Activated CD4-positive, alpha-beta T cell treated with anti-CD3 and anti-CD28 coated beads, Interleukin-2, amount 50 U/mL, for 16 hours (primary cell): ENCODE results near the gene CGB7.
"Not testable (repeated sequence)": the region's sequence is repeated elsewhere in the genome, so short reads cannot be mapped to it uniquely, and the experiment has no call there.

Experiments used
- DNase-seq: peaks from one replicate; pipeline ENCODE4 v3.0.0-alpha.2; 2020

CGB7 gene

DNA sequence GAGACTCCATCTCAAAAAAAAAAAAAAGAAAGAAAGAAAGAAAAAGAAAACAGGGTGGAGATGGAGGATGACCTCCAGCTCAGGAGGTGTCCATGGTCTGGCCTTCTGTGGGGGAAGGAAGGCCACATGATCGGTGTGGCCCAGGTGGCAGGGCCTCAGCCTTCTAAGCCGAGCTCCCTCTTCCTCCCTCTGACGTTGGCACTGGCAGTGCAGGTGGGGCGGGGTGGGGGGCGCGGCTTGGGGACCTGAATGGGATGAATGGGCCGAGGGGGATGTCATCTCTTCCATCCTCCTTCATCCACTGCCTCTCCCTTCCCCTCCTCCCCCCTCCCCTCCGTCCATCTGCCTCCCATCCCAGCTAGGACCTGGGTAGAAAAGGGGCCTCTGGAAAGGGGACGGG lies 17.8 kb downstream of the CGB7 start:
- DNase-seq, result not testable (repeated sequence)

- not testable (repeated sequence) for DNase-seq
Observed at GRCh38 chr19:49038557-49039276, 18.8 kb downstream of the CGB7 start.

GRCh38 chr19:49038111-49038510 lies 19.4 kb downstream of the CGB7 start:
- DNase-seq, result not testable (repeated sequence)

GRCh38 chr19:49036815-49037214 lies 20.7 kb downstream of the CGB7 start, which contains the start of gene CGB1:
Gene CGB1 (minus strand): TSS chr19:49036895. CDS start chr19:49036711, 184 bp downstream.
- DNase-seq, result peak; percentile 78

- peak; percentile 91 for DNase-seq
Observed at GRCh38 chr19:49031642-49032301, 25.8 kb downstream of the CGB7 start, which contains the start of gene CGB2. Gene CGB2 (plus strand): TSS chr19:49031890. CDS start chr19:49032096, 206 bp downstream.

DNA sequence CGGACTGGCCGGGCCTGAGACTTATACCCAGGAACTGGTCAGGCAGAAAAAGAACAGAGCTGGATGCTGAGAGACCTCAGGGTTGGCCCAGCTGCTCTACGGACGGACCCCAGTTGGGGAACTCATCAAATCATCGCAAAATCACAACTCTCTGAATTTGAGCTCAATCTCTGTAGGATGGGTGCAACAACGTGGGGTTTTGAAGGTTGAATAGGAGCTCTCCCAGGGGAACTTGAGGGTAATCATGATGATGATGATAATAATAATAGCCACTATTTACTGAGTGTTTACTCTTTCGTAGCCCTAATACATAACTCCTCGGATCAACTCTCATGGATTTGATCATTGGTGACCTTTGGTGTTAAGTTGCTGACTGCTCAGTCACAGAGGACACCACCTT lies 27.2 kb downstream of the CGB7 start:
- not testable (repeated sequence) for DNase-seq

DNA sequence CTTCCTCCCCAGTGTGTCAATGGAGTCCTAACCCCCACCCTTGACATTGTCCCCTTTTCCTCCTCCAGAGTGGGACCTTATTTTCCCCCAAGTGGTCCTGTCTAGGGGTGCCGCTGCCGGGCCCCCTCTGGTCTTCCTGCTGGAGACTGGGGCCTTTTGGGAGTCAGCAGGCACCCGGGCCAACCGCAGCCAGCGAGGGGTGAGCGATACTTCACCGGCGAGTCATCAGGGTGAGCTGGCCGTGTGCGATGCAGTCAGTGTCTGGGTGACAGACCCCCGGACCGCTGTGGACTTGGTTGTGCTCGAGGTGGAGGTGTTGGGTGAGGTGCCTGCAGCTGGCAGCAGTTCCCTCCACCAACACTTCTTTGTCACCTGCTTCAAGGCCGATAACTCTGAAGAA lies 27.8 kb downstream of the CGB7 start:
- not testable (repeated sequence) for DNase-seq

DNA sequence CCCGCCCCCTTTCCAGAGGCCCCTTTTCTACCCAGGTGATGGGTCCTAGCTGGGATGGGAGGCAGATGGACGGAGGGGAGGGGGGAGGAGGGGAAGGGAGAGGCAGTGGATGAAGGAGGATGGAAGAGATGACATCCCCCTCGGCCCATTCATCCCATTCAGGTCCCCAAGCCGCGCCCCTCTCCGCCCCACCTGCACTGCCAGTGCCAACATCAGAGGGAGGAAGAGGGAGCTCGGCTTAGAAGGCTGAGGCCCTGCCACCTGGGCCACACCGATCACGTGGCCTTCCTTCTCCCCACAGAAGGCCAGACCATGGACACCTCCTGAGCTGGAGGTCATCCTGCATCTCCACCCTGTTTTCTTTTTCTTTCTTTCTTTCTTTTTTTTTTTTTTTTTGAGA lies 28.9 kb downstream of the CGB7 start:
- not testable (repeated sequence) for DNase-seq

- DNase-seq, result not testable (repeated sequence)
Observed at GRCh38 chr19:49025599-49025998, 31.9 kb downstream of the CGB7 start.

- not testable (repeated sequence) for DNase-seq
Observed at GRCh38 chr19:49025088-49025487, 32.5 kb downstream of the CGB7 start.

GRCh38 chr19:49024233-49024632 lies 33.3 kb downstream of the CGB7 start, which contains the start of gene CGB3:
Gene CGB3 (minus strand): TSS chr19:49024333. CDS start chr19:49023971, 362 bp downstream.
- not testable (repeated sequence) for DNase-seq

DNA sequence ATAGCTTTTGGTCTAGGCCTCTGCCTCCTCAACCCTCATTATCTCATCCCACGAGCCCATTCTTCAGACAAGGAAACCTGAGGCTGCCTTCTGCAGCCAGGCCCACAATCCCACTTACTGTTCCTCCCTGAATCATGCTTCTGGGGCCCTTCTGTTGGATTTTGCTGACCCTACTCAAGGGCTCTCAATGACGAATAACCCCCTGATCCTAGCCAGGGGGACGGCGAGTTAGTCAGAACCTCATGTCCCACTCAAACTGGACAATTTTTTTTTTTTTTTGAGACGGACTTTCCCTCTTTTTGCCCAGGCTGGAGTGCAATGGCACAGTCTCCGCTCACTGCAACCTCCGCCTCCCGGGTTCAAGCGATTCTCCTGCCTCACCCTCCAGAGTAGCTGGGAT lies 35.4 kb downstream of the CGB7 start:
- no peak for DNase-seq

DNA sequence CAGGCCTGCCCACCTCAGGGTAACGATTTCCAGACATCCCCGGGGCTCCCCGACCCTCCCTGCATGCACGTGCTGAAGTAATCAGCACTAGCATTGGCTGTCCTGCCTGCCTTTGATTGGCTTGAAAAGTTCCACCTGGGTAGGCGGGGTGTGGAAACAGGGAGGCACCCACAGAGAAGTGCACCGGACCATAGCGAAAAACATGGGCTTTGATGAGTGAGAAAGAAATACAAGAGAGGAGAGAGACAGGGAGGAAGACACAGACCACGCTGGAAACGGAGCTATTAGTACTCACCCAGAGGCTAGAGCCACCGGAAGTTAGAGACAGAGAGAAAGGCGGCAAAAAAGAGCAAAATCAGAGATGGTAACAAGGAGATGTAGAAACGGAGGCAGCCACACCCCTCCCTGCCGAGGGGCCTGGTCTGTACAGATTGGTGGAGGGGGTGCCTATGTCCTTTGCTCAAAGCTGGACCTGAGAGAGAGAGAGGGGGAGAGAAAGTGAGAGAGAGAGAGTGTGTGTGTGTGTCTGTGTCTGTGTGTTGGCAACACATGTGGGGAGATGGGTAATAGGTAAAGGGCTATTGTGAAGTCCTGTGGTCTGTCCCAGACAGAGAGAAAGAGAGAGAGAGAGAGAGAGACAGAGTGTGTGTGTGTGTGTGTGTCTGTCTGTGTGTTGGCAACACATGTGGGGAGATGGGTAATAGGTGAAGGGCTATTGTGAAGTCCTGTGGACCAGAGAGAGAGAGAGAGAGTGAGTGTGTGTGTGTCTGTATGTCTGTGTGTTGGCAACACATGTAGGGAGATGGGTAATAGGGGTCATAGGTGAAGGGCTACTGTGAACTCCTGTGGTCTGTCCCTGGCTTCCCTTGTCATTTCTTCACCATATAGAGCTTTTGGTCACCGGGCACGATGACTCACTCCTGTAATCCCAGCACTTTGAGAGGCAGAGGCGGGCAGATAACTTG lies 36.3 kb downstream of the CGB7 start:
- DNase-seq, result peak; percentile 42

GRCh38 chr19:49020342-49020741 lies 37.2 kb downstream of the CGB7 start:
- DNase-seq, result no peak

GRCh38 chr19:49019242-49019932 lies 38.2 kb downstream of the CGB7 start:
- peak; percentile 64 for DNase-seq

DNA sequence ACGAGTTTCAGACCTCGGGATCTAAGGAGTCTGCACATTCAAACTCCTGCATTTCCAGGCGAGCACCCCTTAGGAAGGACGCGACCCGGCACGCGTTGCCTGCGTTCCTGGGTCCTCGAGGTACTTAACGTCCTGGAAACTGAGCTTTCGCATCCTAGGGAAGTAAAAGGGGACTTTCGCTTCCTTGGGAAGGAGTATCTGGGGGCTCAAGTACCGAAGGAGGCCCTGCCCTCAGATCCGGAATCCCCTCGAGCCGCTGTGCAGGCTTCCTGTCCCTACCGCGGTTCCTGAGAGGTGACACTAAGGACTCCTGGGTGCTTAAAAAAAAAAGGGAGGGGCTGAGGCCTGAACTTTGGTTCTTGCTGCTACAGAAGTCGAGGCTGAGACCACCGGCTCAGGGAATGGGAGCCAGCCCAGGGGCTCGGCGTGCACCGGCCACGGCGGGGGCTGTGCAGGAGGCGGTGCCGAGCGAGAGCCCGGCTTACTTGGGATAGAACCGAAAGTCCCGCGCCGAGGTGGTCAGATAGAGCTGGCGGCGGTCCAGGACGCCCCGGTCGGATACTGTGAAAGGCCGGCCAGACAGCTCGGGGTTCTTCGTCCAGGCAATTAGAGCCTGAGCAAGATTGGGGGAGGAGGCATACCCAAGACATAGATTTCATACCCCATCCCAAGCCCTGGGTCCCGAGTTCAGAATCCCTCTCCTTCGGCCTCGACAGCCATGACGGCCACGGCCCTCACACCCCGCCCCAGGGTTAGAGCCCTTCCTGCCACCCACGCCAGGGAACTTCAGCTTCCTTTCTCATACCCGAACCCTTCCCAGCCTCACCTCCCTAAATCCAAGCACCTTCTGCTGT lies 38.9 kb downstream of the CGB7 start:
- DNase-seq, result peak; percentile 21

DNA sequence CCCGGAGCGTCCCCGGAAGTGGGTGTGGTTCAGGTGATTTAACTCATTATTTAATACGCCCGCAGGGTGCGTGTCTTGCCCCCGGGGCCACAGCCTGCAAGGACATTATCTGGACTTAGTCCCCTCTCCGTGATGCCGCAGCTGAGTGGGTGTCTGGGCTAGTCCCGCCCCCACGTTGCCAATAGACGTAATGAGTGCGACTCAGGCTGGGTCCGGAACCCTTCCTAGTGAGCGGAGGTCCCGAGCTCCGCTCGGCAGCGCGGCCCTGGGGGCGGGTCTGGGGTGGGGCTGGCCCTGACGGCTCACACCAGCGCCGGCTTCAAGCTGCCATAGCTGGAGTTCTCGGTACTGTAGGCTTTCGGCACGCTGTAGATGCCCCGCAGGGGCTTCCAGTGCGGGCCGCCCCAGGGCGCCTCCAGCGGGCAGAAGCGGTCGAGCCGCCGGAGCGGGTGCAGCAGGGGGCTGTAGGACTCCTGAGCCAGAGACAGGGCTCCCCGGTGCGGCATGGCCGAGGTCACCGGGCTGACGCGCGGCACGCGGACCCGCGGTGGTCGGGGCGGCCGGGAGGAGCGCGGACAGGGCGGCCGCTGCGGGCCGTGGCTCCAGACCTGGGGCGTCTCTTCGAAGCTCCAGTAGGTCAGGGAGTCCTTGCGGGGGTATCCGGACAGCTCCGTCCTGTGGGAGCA lies 39.7 kb downstream of the CGB7 start:
- peak; percentile 63 for DNase-seq

GRCh38 chr19:49017041-49017665 lies 40.4 kb downstream of the CGB7 start, which contains the start of gene LHB:
Gene LHB (minus strand): TSS chr19:49017091. CDS start chr19:49017081, 10 bp downstream.
- DNase-seq, result no peak

DNA sequence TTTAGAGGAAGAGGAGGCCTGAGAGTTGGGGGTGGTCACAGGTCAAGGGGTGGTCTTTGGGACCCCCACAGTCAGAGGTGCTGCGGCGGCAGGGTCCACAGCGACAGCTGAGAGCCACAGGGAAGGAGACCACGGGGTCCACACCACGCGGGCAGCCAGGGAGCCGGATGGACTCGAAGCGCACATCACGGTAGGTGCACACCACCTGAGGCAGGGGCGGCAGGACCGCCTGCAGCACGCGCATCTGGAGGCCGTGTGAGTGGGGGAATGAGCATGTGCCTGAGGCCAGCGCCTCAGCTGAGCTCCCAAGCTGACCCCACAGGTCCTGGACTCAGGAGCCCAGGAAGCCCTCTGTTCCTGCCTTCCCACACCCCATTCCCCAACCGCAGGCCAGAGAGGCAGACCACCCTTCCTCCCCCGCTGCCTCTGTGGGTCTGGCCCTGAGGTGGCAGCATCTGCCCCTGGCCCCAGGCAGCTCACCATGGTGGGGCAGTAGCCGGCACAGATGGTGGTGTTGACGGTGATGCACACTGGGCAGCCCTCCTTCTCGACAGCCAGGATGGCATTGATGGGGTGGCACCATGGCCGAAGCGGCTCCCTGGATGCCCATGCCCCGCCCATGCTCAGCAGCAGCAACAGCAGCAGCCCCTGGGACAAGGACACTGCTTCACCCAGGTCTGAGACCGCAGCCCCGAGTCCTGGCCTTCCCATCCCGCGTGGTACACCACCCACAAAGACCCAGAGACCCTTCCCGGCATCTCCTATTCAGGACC lies 41.3 kb downstream of the CGB7 start:
- no peak for DNase-seq
